IMR-90 (cell line): ENCODE data around the gene PPM1F. TPM values are rescaled to one million over a fixed set of nuclear protein-coding genes. Genes with fewer than 3 reads are reported as not detected.

Experiments
- ATAC-seq: fragments of 200-7000 bp; cut with Tn5 transposase; 2 replicates; pipeline ENCODE4 v1.9.1; 2020; ENCODE audit warnings: low read depth, mild to moderate bottlenecking, moderate library complexity
- BruUV-seq: library from RNA; stranded (reverse); fragments of 400-500 nt; replicated peaks from 2 replicates; lab custom pipeline; 2021; lab: Mats Ljungman, UMichigan
- CTCF ChIA-PET: fragments of 300-600 bp; formaldehyde crosslinking; extraction: SDS; loops from one replicate; lab custom pipeline; 2021; ENCODE audit warnings: antibody characterized with exemption; lab: Yijun Ruan, JAX
- POLR2A ChIA-PET: fragments of 300-600 bp; sonication (Branson Sonifier 250); formaldehyde crosslinking; loops from one replicate; lab custom pipeline; 2022; ENCODE audit warnings: antibody characterized with exemption; ENCODE audit not compliant: unreplicated experiment; lab: Charles Lee
- DNase-seq: peaks from one replicate; pipeline ENCODE4 v3.0.0; 2013
- H2AFZ ChIP-seq: replicated peaks from 2 replicates; pipeline ENCODE3; 2013; ENCODE audit warnings: low read length, mild to moderate bottlenecking; ENCODE audit not compliant: poor library complexity
- H2AK5ac ChIP-seq: 2 replicates; pipeline ENCODE4 v1.6.1; 2013; ENCODE audit warnings: low read depth, low read length, inconsistent platforms
- H2AK9ac ChIP-seq: replicated peaks from 2 replicates; pipeline ENCODE3; 2013; ENCODE audit warnings: mild to moderate bottlenecking, low read depth, low read length, moderate library complexity; ENCODE audit not compliant: poor library complexity
- H2BK120ac ChIP-seq: 2 replicates; pipeline ENCODE4 v1.6.1; 2013; ENCODE audit warnings: low read depth, low read length, inconsistent platforms
- H2BK15ac ChIP-seq: 3 replicates; pipeline ENCODE4 v1.6.1; 2013; ENCODE audit warnings: low read depth, low read length, inconsistent platforms
- H2BK20ac ChIP-seq: 2 replicates; pipeline ENCODE4 v1.6.1; 2013; ENCODE audit warnings: low read depth, mild to moderate bottlenecking, inconsistent platforms, low read length, moderate library complexity
- H2BK5ac ChIP-seq: 2 replicates; pipeline ENCODE4 v1.6.1; 2013; ENCODE audit warnings: mild to moderate bottlenecking, low read depth, low read length, inconsistent platforms; ENCODE audit not compliant: poor library complexity, severe bottlenecking
- H3K14ac ChIP-seq: replicated peaks from 2 replicates; pipeline ENCODE4 v1.6.1; 2013; ENCODE audit warnings: low read depth, low read length, inconsistent platforms
- H3K18ac ChIP-seq: 2 replicates; pipeline ENCODE4 v1.6.1; 2013; ENCODE audit warnings: low read depth, low read length, control low read depth
- H3K23ac ChIP-seq: 2 replicates; pipeline ENCODE4 v1.6.1; 2013; ENCODE audit warnings: low read depth, low read length, inconsistent platforms
- H3K27ac ChIP-seq: 2 replicates; pipeline ENCODE4 v1.5.1; 2013; ENCODE audit warnings: mild to moderate bottlenecking, control low read depth, low read length; ENCODE audit not compliant: insufficient read depth
- H3K27me3 ChIP-seq: 2 replicates; pipeline ENCODE4 v1.6.1; 2013; ENCODE audit warnings: low read length; ENCODE audit not compliant: control insufficient read depth, insufficient read depth
- H3K36me3 ChIP-seq: 2 replicates; pipeline ENCODE4 v1.6.1; 2013; ENCODE audit warnings: low read length, mixed read lengths; ENCODE audit not compliant: control insufficient read depth, insufficient read depth
- H3K4ac ChIP-seq: 2 replicates; pipeline ENCODE4 v1.6.1; 2013; ENCODE audit warnings: low read depth, low read length, inconsistent platforms
- H3K4me1 ChIP-seq: 2 replicates; pipeline ENCODE4 v1.6.1; 2013; ENCODE audit warnings: low read length, mixed read lengths; ENCODE audit not compliant: control insufficient read depth, insufficient read depth
- H3K4me2 ChIP-seq: 2 replicates; pipeline ENCODE4 v1.6.1; 2013; ENCODE audit warnings: low read depth, mild to moderate bottlenecking, control low read depth, low read length, moderate library complexity
- H3K4me3 ChIP-seq: 2 replicates; pipeline ENCODE4 v1.5.1; 2013; ENCODE audit warnings: low read depth, mild to moderate bottlenecking, control low read depth, low read length, moderate library complexity; ENCODE audit not compliant: insufficient read depth
- H3K56ac ChIP-seq: 2 replicates; pipeline ENCODE4 v1.6.1; 2013; ENCODE audit warnings: low read length, inconsistent platforms; ENCODE audit not compliant: insufficient read depth; ENCODE audit errors: extremely low read depth
- H3K79me1 ChIP-seq, 2 experiments: 2 replicates each; pipeline ENCODE4 v1.6.1; 2013; ENCODE audit warnings: low read length in 2 of 2, inconsistent platforms in 1 of 2, low read depth in 1 of 2
- H3K9ac ChIP-seq: 2 replicates; pipeline ENCODE4 v1.6.1; 2013; ENCODE audit warnings: low read depth, low read length, control low read depth
- H3K9me1 ChIP-seq: 2 replicates; pipeline ENCODE4 v1.6.1; 2013; ENCODE audit warnings: low read length, inconsistent platforms; ENCODE audit not compliant: insufficient read depth
- H3K9me3 ChIP-seq: 2 replicates; pipeline ENCODE4 v1.6.1; 2013; ENCODE audit warnings: low read length; ENCODE audit not compliant: control insufficient read depth, insufficient read depth
- H4K20me1 ChIP-seq: 2 replicates; pipeline ENCODE4 v1.6.1; 2013; ENCODE audit warnings: low read length, inconsistent platforms; ENCODE audit not compliant: insufficient read depth
- H4K5ac ChIP-seq: 2 replicates; pipeline ENCODE4 v1.6.1; 2013; ENCODE audit warnings: mild to moderate bottlenecking, low read depth, low read length, control low read depth
- H4K8ac ChIP-seq, 2 experiments: 2 replicates each; pipeline ENCODE4 v1.6.1; 2013; ENCODE audit warnings: low read depth in 2 of 2, low read length in 2 of 2, control low read depth in 1 of 2, inconsistent platforms in 1 of 2
- H4K91ac ChIP-seq: 2 replicates; pipeline ENCODE4 v1.6.1; 2013; ENCODE audit warnings: low read depth, low read length, inconsistent platforms; ENCODE audit not compliant: insufficient read depth
- CEBPB ChIP-seq: IDR thresholded peaks from 2 replicates; pipeline ENCODE4 v1.6.1; 2012; ENCODE audit warnings: low read depth, low read length, improper control_type of control experiment
- CHD1 ChIP-seq: IDR thresholded peaks from 2 replicates; pipeline ENCODE4 v1.6.1; 2012; ENCODE audit warnings: low read depth, low read length, improper control_type of control experiment
- CTCF ChIP-seq: conservative IDR thresholded peaks from 2 replicates; pipeline ENCODE4 v1.5.1; 2012; ENCODE audit warnings: mild to moderate bottlenecking, low read depth, low read length, improper control_type of control experiment
- FOS ChIP-seq: fragments of 150-350 bp; IDR thresholded peaks from 2 replicates; pipeline ENCODE4 v1.6.1; 2016; ENCODE audit warnings: low read depth, low read length
- MAZ ChIP-seq: IDR thresholded peaks from 2 replicates; pipeline ENCODE4 v1.6.1; 2012; ENCODE audit warnings: low read depth, mild to moderate bottlenecking, low read length, improper control_type of control experiment, moderate library complexity, borderline replicate concordance
- MXI1 ChIP-seq: IDR thresholded peaks from 2 replicates; pipeline ENCODE4 v1.6.1; 2012; ENCODE audit warnings: low read depth, mild to moderate bottlenecking, low read length, moderate library complexity, borderline replicate concordance
- NFE2L2 ChIP-seq: fragments of 150-350 bp; IDR thresholded peaks from 2 replicates; pipeline ENCODE4 v1.6.1; 2016; ENCODE audit warnings: low read depth, mild to moderate bottlenecking, low read length
- RAD21 ChIP-seq: IDR thresholded peaks from 2 replicates; pipeline ENCODE4 v1.6.1; 2012; ENCODE audit warnings: low read length, improper control_type of control experiment
- RFX5 ChIP-seq: IDR thresholded peaks from 2 replicates; pipeline ENCODE4 v1.8.0; 2012; ENCODE audit warnings: low read depth, mild to moderate bottlenecking, low read length, moderate library complexity
- SMC3 ChIP-seq: fragments of 150-350 bp; IDR thresholded peaks from 2 replicates; pipeline ENCODE4 v1.6.1; 2016; ENCODE audit warnings: low read depth, mild to moderate bottlenecking, antibody characterized with exemption, low read length, moderate library complexity
- WGBS, 2 experiments: methylation state at CpG; one replicate each; pipeline versions ENCODE4 v1.1.5 to v1.1.7; 2013; ENCODE audit warnings: missing lambda C conversion rate in 2 of 2; ENCODE audit not compliant: insufficient read length in 1 of 2; ENCODE audit errors: extremely low coverage in 2 of 2; 5-methylcytosine and 5-hydroxymethylcytosine counted together
- dilution Hi-C: fragments of 300-500 bp; cut with HindIII; formaldehyde crosslinking; loops from one replicate; pipeline ENCODE4 v1.14.3; 2018; ENCODE audit warnings: low sequenced_read_pairs; ENCODE audit not compliant: unreplicated experiment
- in situ Hi-C: fragments of 300-500 bp; cut with MboI; formaldehyde crosslinking; loops from 3 replicates; pipeline ENCODE4 v1.14.3; 2019; ENCODE audit warnings: low sequenced_read_pairs, inconsistent platforms, mixed read lengths
- intact Hi-C: fragments of 100-400 bp; cut with micrococcal nuclease; formaldehyde crosslinking; loops from 2 replicates; pipeline ENCODE4 v1.10.0; 2022
- polyA plus RNA-seq, 3 experiments: library from polyadenylated mRNA; depleted of rRNA; stranded (reverse); fragments of >200 nt; gene quantifications; 2 replicates each; pipeline ENCODE4 v1.2.3, GENCODE V29; 2012; ENCODE audit warnings: low replicate concordance in 1 of 3
- total RNA-seq: library from RNA; depleted of rRNA; stranded (reverse); fragments of >200 nt; gene quantifications from 2 replicates; pipeline ENCODE4 v1.2.3, GENCODE V29; 2012
- TF ChIP-seq, protein P1 (sequence below): fragments of 150-350 bp; IDR thresholded peaks from 2 replicates; pipeline ENCODE4 v1.6.1; 2016; ENCODE audit warnings: low read depth, mild to moderate bottlenecking, low read length, moderate library complexity, borderline replicate concordance

The PPM1F gene
- total and polyA plus RNA-seq, 2 of the 4 experiments (the other 2 are of a cell fraction) = 20.8 to 30.3 TPM

DNA sequence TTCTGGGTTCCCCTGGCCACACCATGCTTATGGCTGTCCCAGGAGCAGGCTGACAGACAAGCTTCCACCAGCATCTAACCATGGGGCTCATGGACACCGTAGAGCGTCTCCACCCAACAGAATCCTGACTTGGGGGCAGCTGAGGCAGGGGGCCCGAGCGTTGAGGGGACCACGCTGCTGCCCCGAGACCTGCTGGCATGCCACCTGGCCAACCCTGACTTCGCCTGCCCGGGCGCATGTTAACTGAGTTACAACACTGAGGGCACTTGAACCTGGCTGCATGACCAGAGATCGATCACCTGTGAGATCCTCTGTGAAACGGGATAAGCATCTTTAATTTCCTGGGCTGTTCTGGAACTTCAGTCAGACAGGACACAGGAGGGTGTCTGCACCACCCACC, 13.7 kb downstream of the PPM1F start:
- intact Hi-C loops = loop anchor here (1.0 to 5.0 kb wide), 4 partner anchors 72 to 272 kb away; partner anchors contain the start of genes MAPK1 and PPIL2
- Histone ChIP-seq H3K9ac (peak overlapping the region; percentile 5; the same call in 1 of the 2 replicates), H3K27ac (peak overlapping the region; percentile 87; the same call in 1 of the 2 replicates), H3K18ac (no peak overlapping the region), H3K14ac (no peak overlapping the region), H2AK9ac (peak overlapping the region; percentile 77), H3K4ac (peak overlapping the region; percentile 0; the same call in 1 of the 2 replicates), H2BK5ac (peak overlapping the region; percentile 95), H2AFZ (no peak overlapping the region), H4K5ac (no peak overlapping the region), H3K4me1 (peaks cover 29% of the 10 kb centered on the region), H2AK5ac (peak overlapping the region; percentile 77), H3K79me1 (peaks cover 16 to 73% of the 10 kb centered on the region in 2 experiments), H3K23ac (no peak overlapping the region), H2BK15ac (peak overlapping the region; percentile 30; the same call in 1 of the 3 replicates), H3K9me1 (peaks cover 18% of the 10 kb centered on the region), H3K4me2 (no peak overlapping the region; the same call in 1 of the 2 replicates), H4K91ac (peak overlapping the region; percentile 12; the same call in 1 of the 2 replicates), H3K56ac (no peak overlapping the region), H4K20me1 (peaks cover 10% of the 10 kb centered on the region; the same call in 1 of the 2 replicates), H3K9me3 (no peaks in the 10 kb centered on the region), H3K36me3 (peaks cover 13% of the 10 kb centered on the region), H2BK20ac (no peak overlapping the region), H2BK120ac (no peak overlapping the region; the same call in 1 of the 2 replicates), H3K27me3 (no peaks in the 10 kb centered on the region), H3K4me3 (no peak overlapping the region), H4K8ac (peak overlapping the region; percentile 90 to 97; a peak in 2 of 4 replicates)
- TF ChIP-seq MAZ (no peak), NFE2L2 (no peak), FOS (no peak), RFX5 (no peak), CTCF (no peak), CEBPB (no peak), MXI1 (no peak), CHD1 (no peak), RAD21 (no peak), SMC3 (no peak)
- TF ChIP-seq, protein P1, sequence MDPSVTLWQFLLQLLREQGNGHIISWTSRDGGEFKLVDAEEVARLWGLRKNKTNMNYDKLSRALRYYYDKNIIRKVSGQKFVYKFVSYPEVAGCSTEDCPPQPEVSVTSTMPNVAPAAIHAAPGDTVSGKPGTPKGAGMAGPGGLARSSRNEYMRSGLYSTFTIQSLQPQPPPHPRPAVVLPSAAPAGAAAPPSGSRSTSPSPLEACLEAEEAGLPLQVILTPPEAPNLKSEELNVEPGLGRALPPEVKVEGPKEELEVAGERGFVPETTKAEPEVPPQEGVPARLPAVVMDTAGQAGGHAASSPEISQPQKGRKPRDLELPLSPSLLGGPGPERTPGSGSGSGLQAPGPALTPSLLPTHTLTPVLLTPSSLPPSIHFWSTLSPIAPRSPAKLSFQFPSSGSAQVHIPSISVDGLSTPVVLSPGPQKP = no peak
- ChIA-PET CTCF (interaction anchor here (0.9 to 1.8 kb wide), 6 partner anchors 9 to 238 kb away, joined by 3 to 12 read pairs (median 4); partner anchors contain the start of gene PPM1F), POLR2A (no interaction called here)
- BruUV-seq = no TSS peak
- 96% methylated on average over 7 of the region's 11 CpGs; no CpG with 5 or more reads in 1 of the 2 experiments for WGBS, 2 experiments
- in situ Hi-C loops = loop anchor here (5.0 kb wide), 1 partner anchor 227 kb away; no protein-coding TSS in a partner anchor
- no peak for DNase-seq
- ATAC-seq = no peak
- dilution Hi-C loops = no loop called here
